Heart left ventricle (tissue), 16 donors: ENCODE measurements around the gene NECAB2. TPM values are rescaled to one million over a fixed set of nuclear protein-coding genes. Genes with fewer than 3 reads are reported as not detected.

Experiments
- ATAC-seq, 4 donors: fragments of 200-7000 bp; cut with Tn5 transposase; one replicate each; pipeline ENCODE4 v1.9.1; 2020 to 2022; ENCODE audit warnings: moderate library complexity in 4 of 4, mild to moderate bottlenecking in 3 of 4, moderate number of reproducible peaks in 1 of 4
- DNase-seq, 5 donors: peaks; one replicate each; pipeline ENCODE4 v3.0.0-alpha.2; 2020
- H3K27ac ChIP-seq, 12 donors: fragments of 200-600 bp; sonication (generic) in 4 of 12; one replicate each; pipeline versions ENCODE4 v1.5.0 to v1.8.0; 2016 to 2022; ENCODE audit warnings: mild to moderate bottlenecking in 2 of 12
- H3K27me3 ChIP-seq, 9 donors: fragments of 200-600 bp; sonication (generic) in 2 of 9; one replicate each; pipeline versions ENCODE4 v1.5.1 to v1.8.0; 2016 to 2022; ENCODE audit warnings: mild to moderate bottlenecking in 3 of 9
- H3K36me3 ChIP-seq, 9 donors: fragments of 200-600 bp; sonication (generic) in 2 of 9; one replicate each; pipeline versions ENCODE4 v1.5.0 to v1.8.0; 2018 to 2022; ENCODE audit warnings: mild to moderate bottlenecking in 2 of 9
- H3K4me1 ChIP-seq, 12 donors: fragments of 200-600 bp; sonication (generic) in 4 of 12; one replicate each; pipeline versions ENCODE4 v1.5.0 to v1.8.0; 2016 to 2022; ENCODE audit warnings: mild to moderate bottlenecking in 3 of 12
- H3K4me3 ChIP-seq, 12 donors: fragments of 200-600 bp; sonication (generic) in 4 of 12; one replicate each; pipeline versions ENCODE4 v1.5.0 to v1.8.0; 2017 to 2022; ENCODE audit warnings: mild to moderate bottlenecking in 9 of 12, moderate library complexity in 4 of 12
- H3K9me3 ChIP-seq, 12 donors: fragments of 200-600 bp; sonication (generic) in 4 of 12; one replicate each; pipeline versions ENCODE4 v1.5.0 to v1.8.0; 2016 to 2022; ENCODE audit warnings: mild to moderate bottlenecking in 1 of 12
- POLR2A ChIP-seq, 2 donors: fragments of 450-650 bp; IDR thresholded peaks; one replicate each; pipeline ENCODE4 v1.6.1; 2017; ENCODE audit warnings: antibody characterized with exemption in 2 of 2, mild to moderate bottlenecking in 2 of 2, moderate library complexity in 2 of 2
- WGBS, 4 donors: extraction: QIAGEN DNeasy Blood & Tissue Kit in 2 of 4; methylation state at CpG; one replicate each; pipeline versions ENCODE4 v1.1.5 to v1.1.7; 2013 to 2018; 5-methylcytosine and 5-hydroxymethylcytosine counted together
- intact Hi-C, 10 donors: fragments of 100-400 bp; cut with DNase I; formaldehyde crosslinking; loops; one replicate each; pipeline versions ENCODE4 v1.11.1 to v1.14.2; 2022
- polyA plus RNA-seq, 2 donors: library from polyadenylated mRNA; stranded (reverse); fragments of 200-250 nt; gene quantifications; one replicate each; pipeline ENCODE4 v1.2.3, GENCODE V29; 2013
- total RNA-seq, 9 donors: library from RNA; depleted of rRNA in 2 of 9; stranded (reverse); fragments of >200 nt in 2 of 9; fragmentation: NEBNext Ultra II Directional in 3 of 9; extraction: Animal tissue kit (Norgen Biotek cat#: 25700) in 3 of 9; gene quantifications; one replicate each; pipeline versions ENCODE4 v1.1.0 to v1.2.4, GENCODE V29; 2016 to 2023
- TF ChIP-seq, protein P1 (sequence below), 12 donors: fragments of 200-600 bp; sonication (generic) in 4 of 12; IDR thresholded peaks; one replicate each; pipeline versions ENCODE4 v1.5.0 to v1.8.0; 2018 to 2022; ENCODE audit warnings: antibody characterized with exemption in 12 of 12, mild to moderate bottlenecking in 5 of 12
- donor health status: ischemic (EF 13 %, LVEDD 7.1; RV severe dilation, severe dysfunction).
- donor health status: healthy with polysubstance abuse.
- donor health status: DM: no; HTN: yes; CAD: no.
- donor health status: DM: no; HTN: no; CAD: no.
- donor health status: ischemic (EF 25% LVEDD 6.9; RV normal size, moderate dysfunction).
- donor health status: ischemic (EF 25% LVEDD 5.7; RV mildly dilated, moderate dysfunction).
- donor health status: healthy.
- donor health status: DM: yes; HTN: yes; CAD: no.
- donor health status: ischemic (EF 35%, LVEDD 5.7; RV mildly dilated, moderate dysfunction).
- donor health status: nonischemic (EF 11% LVEDD 7.7; RV severe dilation, severe dysfunction).
- donor health status: DM: yes; HTN: yes; CAD: no.
- donor health status: PGD.
- donor health status: ischemic (EF 29% LVEDD 5.4; RV normal size, mild dysfunction).
- donor health status: nonischemic (EF 23%, LVEDD 6.1; RV moderate dilation, normal function).

Gene NECAB2
- total and polyA plus RNA-seq, 11 donors, result 0.24 to 2.1 (median 0.88) TPM; not detected in 2

DNA sequence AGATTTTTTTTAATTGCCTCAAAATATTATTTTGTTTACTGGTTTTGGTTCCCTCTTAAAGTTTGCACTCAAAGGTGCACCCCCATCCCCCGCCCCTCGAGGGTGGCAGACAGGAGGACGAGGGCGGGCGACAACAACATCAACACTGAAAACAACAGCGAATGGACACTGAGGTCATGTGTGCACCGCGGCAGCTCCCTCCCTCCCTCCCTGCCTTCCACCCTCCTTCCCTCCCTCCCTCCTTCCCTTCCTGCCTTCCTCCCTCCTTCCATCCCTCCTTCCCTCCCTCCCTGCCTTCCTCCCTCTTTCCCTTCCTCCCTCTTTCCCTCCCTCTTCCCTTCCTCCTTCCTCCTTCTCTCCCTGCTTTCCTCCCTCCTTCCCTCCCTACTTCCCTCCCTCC, 16.5 kb upstream of the NECAB2 start:
- TF ChIP-seq, protein P1, sequence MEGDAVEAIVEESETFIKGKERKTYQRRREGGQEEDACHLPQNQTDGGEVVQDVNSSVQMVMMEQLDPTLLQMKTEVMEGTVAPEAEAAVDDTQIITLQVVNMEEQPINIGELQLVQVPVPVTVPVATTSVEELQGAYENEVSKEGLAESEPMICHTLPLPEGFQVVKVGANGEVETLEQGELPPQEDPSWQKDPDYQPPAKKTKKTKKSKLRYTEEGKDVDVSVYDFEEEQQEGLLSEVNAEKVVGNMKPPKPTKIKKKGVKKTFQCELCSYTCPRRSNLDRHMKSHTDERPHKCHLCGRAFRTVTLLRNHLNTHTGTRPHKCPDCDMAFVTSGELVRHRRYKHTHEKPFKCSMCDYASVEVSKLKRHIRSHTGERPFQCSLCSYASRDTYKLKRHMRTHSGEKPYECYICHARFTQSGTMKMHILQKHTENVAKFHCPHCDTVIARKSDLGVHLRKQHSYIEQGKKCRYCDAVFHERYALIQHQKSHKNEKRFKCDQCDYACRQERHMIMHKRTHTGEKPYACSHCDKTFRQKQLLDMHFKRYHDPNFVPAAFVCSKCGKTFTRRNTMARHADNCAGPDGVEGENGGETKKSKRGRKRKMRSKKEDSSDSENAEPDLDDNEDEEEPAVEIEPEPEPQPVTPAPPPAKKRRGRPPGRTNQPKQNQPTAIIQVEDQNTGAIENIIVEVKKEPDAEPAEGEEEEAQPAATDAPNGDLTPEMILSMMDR (IDR thresholded peaks at IDR 0.05), result no peak
- TF ChIP-seq POLR2A (IDR thresholded peaks at IDR 0.05), result no peak
- Histone ChIP-seq H3K4me1 (peaks cover 0 to 40% (median 28%) of the 10 kb centered on the region in 12 donors), H3K4me3 (no peak overlapping the region), H3K36me3 (no peaks in the 10 kb centered on the region), H3K27me3 (no peaks in the 10 kb centered on the region), H3K27ac (no peak overlapping the region), H3K9me3 (no peaks in the 10 kb centered on the region)
- intact Hi-C loops, result loop anchor here in 6 of 10 donors (5.0 to 10.0 kb wide), 7 partner anchors 39 to 533 kb away; partner anchors contain the start of genes MLYCD (in 1 of the 6) and TAF1C (in 1 of the 6)
- 39 to 50% (median 43%) methylated on average over 8 of the region's 8 CpGs for WGBS, 4 donors
- DNase-seq (no peak), ATAC-seq (no peak)

DNA sequence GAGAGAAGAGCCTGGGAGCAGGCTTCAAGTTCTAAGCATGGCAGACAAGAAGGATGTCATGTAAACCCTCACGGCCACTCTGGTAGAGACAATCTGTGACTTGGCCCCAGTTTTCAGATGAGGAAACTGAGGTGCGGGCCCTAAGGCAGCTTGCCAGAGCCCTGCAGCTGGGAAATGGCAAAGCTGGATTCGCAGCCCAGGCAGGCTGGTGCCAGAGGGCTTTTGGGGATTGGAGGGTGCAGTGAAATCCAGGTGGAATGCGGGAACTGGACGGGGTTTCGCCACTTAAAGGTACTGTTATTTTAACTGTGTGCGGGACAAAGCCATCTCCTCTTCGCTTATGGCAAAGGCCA, 15.5 kb upstream of the NECAB2 start:
- peak overlapping the region in 10 of 12 donors; percentile 47 to 87 (median 71) for H3K4me3 ChIP-seq
- peak overlapping the region in 11 of 12 donors; percentile 83 to 99 (median 94) for H3K27ac ChIP-seq
- 22 to 31% (median 27%) methylated on average over 8 of the region's 8 CpGs for WGBS, 4 donors
- no peaks in the 10 kb centered on the region for H3K36me3 ChIP-seq
- TF ChIP-seq, protein P1 (IDR thresholded peaks at IDR 0.05), result no peak
- TF ChIP-seq POLR2A (IDR thresholded peaks at IDR 0.05), result no peak
- H3K4me1 ChIP-seq, result peaks cover 0 to 49% (median 28%) of the 10 kb centered on the region in 12 donors
- DNase-seq (peak in 1 of 5 donors; percentile 58), ATAC-seq (no peak)
- intact Hi-C loops, result loop anchor here in 6 of 10 donors (5.0 to 10.0 kb wide), 7 partner anchors 40 to 532 kb away; partner anchors contain the start of genes MLYCD (in 1 of the 6) and TAF1C (in 1 of the 6)
- H3K9me3 ChIP-seq, result no peaks in the 10 kb centered on the region
- H3K27me3 ChIP-seq, result no peaks in the 10 kb centered on the region

DNA sequence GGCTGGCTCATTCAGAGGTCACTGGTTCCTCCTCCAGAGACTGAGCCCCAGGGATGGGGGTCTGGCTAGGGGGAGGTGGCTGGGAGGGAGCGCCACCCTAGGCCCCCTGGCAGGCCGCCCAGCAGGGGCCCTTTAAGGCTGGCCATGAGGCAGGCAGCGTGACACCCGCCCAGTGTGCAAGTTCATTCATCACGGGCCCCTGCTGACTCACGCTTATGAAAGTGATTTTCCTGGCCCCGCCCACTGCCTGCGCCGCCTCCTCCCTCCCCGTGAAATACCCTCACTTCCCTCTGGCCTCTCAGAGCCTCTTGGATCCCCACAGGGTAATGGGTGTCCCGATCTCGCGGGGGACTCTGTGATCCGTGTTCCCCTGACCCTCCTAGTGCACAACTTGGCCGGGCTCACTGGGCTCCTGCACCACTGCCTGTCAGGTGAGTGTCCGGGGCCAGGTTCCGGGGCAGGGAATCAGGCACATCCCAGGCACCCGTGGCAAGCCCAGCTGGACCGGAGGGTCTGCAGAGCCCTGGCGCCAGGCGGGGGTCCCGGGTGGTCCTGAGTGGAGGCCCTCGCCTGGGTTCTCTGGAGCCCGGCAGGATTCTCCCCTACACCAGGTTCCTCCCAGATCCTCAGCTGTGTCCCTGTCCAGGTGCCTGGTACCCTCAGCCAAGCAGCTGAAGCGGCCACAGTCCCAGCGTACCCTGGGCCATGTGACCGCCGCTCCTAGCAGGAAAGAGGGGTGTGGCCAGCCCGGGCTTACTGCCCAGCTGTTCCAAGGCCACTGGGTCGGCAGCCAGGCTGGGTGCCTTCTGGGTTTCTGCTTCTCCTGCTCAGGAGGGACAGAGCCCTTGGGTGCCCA, 14.9 kb upstream of the NECAB2 start, which contains the start of gene OSGIN1:
TSS of gene OSGIN1 (plus strand) at position 301 of the 856 bp plus-strand sequence. CDS start 4,432 bp downstream, outside the sequence.
- peak; percentile 48 to 94 for TF ChIP-seq POLR2A (IDR thresholded peaks at IDR 0.05)
- TF ChIP-seq, protein P1 (IDR thresholded peaks at IDR 0.05), result no peak
- H3K4me3 ChIP-seq, result peak within 1 kb of the TSS; percentile 36 to 87 (median 63)
- ATAC-seq, result peak; percentile 89 to 94 (median 92)
- H3K4me1 ChIP-seq, result peaks cover 0 to 49% (median 28%) of the 10 kb centered on the region in 12 donors
- intact Hi-C loops, result loop anchor here in 6 of 10 donors (1.0 to 10.0 kb wide), 8 partner anchors 41 to 532 kb away; partner anchors contain the start of genes MLYCD (in 1 of the 6) and TAF1C (in 1 of the 6)
- H3K36me3 ChIP-seq, result peaks cover 0 to 3% (median 0%) of the 10 kb centered on the region in 9 donors
- no peaks in the 10 kb centered on the region for H3K27me3 ChIP-seq
- peak within 1 kb of the TSS; percentile 64 to 99 (median 94) for H3K27ac ChIP-seq
- DNase-seq, result peak; percentile 92 to 96 (median 93)
- WGBS, 4 donors, result 0 to 9% (median 3%) methylated on average over 6 to 30 of the region's 30 CpGs
- no peaks in the 10 kb centered on the region for H3K9me3 ChIP-seq
